ENCODE results near the gene SNED1. TPM values are rescaled to one million over a fixed set of nuclear protein-coding genes. Genes with fewer than 3 reads are reported as not detected.

SNED1 gene
- total RNA-seq, 1 donor from 2014 or later = 0.11 TPM

DNA sequence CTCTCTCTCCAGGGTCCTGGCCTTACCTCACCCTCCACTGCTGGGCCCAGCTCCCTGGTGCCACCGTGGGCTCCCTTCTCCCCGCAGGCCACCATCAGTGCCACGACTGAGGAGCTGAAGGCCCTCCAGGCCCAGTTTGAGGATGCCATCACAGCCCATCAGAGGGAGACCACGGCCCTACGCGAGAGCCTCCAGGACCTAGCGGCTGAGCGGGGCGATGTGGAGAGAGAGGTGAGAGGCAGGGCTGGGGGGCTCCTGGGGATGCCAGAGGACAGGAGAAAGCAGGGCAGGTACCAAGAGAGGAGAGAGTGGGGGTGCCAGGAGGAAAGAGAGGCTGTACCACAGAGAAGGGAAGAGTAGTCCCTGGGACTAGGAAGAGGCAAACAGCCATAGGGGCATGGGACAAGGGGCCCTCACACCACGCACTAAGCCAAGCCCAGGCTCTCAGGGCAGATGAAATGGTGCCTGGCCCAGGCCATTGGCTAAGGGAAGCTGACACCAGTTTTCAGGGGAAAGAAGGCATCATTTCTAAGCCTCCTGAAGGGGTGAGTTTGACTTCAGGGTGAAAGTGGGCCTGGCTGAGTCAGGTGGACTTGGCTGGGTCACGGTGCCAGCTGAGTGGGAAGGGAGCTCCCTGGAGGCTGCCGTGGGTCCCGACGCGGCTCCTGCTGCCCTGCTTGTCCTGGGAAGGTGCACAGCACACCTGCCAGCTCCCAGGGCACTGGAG, 39.0 kb upstream of the SNED1 start:
- DNase-seq (ENCODE audit: low spot score) = no peak
- peaks cover 27% of the 10 kb centered on the region for H3K4me1 Mint-ChIP-seq
- H3K36me3 Mint-ChIP-seq = no peaks in the 10 kb centered on the region
- H3K4me3 Mint-ChIP-seq = peak overlapping the region; percentile 75
- Histone ChIP-seq H2AFZ (replicated peaks) (no peak overlapping the region), H3K4me3 (no peak overlapping the region), H3F3A (ENCODE audit: low read depth) (peaks cover 5% of the 10 kb centered on the region), H3K9me3 (ENCODE audit: low read depth) (no peaks in the 10 kb centered on the region), H3K4me1 (peaks cover 15% of the 10 kb centered on the region), H3K4me2 (no peak overlapping the region), H3K79me2 (ENCODE audit: low read depth) (no peaks in the 10 kb centered on the region), H3K27me3 (no peaks in the 10 kb centered on the region), H3K9ac (no peak overlapping the region), H3K36me3 (no peaks in the 10 kb centered on the region), H3K27ac (no peak overlapping the region), H4K20me1 (ENCODE audit: low read depth) (no peaks in the 10 kb centered on the region)
- H3K27ac Mint-ChIP-seq = peak overlapping the region; percentile 93
- TF ChIP-seq, protein P1, sequence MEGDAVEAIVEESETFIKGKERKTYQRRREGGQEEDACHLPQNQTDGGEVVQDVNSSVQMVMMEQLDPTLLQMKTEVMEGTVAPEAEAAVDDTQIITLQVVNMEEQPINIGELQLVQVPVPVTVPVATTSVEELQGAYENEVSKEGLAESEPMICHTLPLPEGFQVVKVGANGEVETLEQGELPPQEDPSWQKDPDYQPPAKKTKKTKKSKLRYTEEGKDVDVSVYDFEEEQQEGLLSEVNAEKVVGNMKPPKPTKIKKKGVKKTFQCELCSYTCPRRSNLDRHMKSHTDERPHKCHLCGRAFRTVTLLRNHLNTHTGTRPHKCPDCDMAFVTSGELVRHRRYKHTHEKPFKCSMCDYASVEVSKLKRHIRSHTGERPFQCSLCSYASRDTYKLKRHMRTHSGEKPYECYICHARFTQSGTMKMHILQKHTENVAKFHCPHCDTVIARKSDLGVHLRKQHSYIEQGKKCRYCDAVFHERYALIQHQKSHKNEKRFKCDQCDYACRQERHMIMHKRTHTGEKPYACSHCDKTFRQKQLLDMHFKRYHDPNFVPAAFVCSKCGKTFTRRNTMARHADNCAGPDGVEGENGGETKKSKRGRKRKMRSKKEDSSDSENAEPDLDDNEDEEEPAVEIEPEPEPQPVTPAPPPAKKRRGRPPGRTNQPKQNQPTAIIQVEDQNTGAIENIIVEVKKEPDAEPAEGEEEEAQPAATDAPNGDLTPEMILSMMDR (IDR thresholded peaks at IDR 0.05) = no peak
- no peak for TF ChIP-seq EZH2phosphoT487 (IDR thresholded peaks at IDR 0.05)
- H3K27me3 Mint-ChIP-seq (ENCODE audit: insufficient read depth, low read depth) = peaks cover 5% of the 10 kb centered on the region
- no peaks in the 10 kb centered on the region for H3K9me3 Mint-ChIP-seq

DNA sequence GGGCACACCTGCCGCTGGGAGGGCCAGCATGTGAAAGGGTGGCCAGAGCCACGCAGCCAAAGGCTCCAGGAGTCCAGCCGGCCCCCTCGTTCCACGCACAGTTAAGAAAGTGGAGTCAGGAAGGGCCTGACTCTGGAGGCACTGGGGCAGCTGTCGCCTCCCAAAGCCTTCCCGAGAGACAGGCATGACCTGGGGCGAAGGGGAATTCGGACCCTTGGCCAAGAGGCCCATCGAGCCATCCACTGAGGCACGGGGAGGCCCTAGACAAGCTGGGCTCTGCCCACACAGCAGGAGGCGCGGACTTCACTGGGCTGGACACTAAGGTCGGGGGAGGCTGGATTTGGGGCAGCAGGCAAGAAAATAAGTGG, 38.5 kb upstream of the SNED1 start:
- peaks cover 11% of the 10 kb centered on the region for H3K4me1 ChIP-seq
- H3K9ac ChIP-seq = no peak overlapping the region
- H4K20me1 ChIP-seq (ENCODE audit: low read depth) = no peaks in the 10 kb centered on the region
- H2AFZ ChIP-seq (replicated peaks) = no peak overlapping the region
- H3F3A ChIP-seq (ENCODE audit: low read depth) = peaks cover 5% of the 10 kb centered on the region
- DNase-seq (ENCODE audit: low spot score) = no peak
- no peak overlapping the region for H3K4me2 ChIP-seq
- H3K4me3 ChIP-seq = no peak overlapping the region
- Mint-ChIP-seq H3K4me3 (no peak overlapping the region), H3K27ac (peak overlapping the region; percentile 90), H3K27me3 (ENCODE audit: insufficient read depth, low read depth) (peaks cover 4% of the 10 kb centered on the region), H3K9me3 (no peaks in the 10 kb centered on the region), H3K4me1 (peaks cover 21% of the 10 kb centered on the region), H3K36me3 (no peaks in the 10 kb centered on the region)
- H3K9me3 ChIP-seq (ENCODE audit: low read depth) = no peaks in the 10 kb centered on the region
- TF ChIP-seq EZH2 (IDR thresholded peaks at IDR 0.05) = no peak
- TF ChIP-seq, protein P1 (IDR thresholded peaks at IDR 0.05) = no peak
- no peak for TF ChIP-seq EZH2phosphoT487 (IDR thresholded peaks at IDR 0.05)
- H3K36me3 ChIP-seq = no peaks in the 10 kb centered on the region
- no peaks in the 10 kb centered on the region for H3K27me3 ChIP-seq
- no peak overlapping the region for H3K27ac ChIP-seq
- H3K79me2 ChIP-seq (ENCODE audit: low read depth) = no peaks in the 10 kb centered on the region

DNA sequence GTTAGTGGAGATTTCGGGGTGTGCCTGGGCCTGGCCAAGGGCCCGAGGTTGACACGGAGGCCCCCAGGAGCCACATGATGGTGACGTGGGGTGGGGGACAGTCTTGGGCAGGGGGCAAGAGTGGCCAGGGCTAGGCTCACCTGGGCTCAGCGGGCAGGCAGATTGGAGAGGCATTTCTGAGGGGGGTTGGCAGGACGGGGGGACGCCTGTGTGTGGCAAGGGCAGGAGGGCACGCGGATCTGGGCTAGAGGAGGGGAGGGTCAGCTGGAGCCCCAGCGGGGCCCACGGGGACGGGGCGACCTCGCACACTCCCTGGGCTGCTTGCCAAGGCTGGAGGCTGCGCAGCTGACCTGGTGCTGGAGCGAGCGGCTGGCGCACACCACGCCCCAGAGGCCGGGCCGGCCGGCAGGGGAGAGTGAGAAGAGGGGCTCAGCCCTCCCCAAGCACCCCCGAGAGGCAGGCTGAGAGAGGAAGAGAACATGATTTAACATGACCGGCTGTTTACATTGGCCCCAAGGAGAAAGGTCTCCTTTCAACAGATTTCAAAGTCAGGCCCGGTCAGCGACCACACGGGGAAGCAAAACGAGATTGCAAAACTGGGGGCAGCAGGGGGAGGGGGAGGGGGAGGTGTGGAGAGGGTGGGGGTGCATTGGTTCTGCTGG, 38.0 kb upstream of the SNED1 start:
- H3F3A ChIP-seq (ENCODE audit: low read depth) = peaks cover 5% of the 10 kb centered on the region
- H3K27ac ChIP-seq = no peak overlapping the region
- peaks cover 16% of the 10 kb centered on the region for H3K4me1 Mint-ChIP-seq
- H4K20me1 ChIP-seq (ENCODE audit: low read depth) = no peaks in the 10 kb centered on the region
- H3K79me2 ChIP-seq (ENCODE audit: low read depth) = no peaks in the 10 kb centered on the region
- H3K27ac Mint-ChIP-seq = peak overlapping the region; percentile 90
- no peak overlapping the region for H3K4me3 ChIP-seq
- H2AFZ ChIP-seq (replicated peaks) = no peak overlapping the region
- peaks cover 11% of the 10 kb centered on the region for H3K4me1 ChIP-seq
- no peak for TF ChIP-seq EZH2 (IDR thresholded peaks at IDR 0.05)
- TF ChIP-seq, protein P1 (IDR thresholded peaks at IDR 0.05) = no peak
- no peak for TF ChIP-seq EZH2phosphoT487 (IDR thresholded peaks at IDR 0.05)
- H3K9me3 Mint-ChIP-seq = no peaks in the 10 kb centered on the region
- H3K4me2 ChIP-seq = no peak overlapping the region
- no peak overlapping the region for H3K4me3 Mint-ChIP-seq
- H3K27me3 Mint-ChIP-seq (ENCODE audit: insufficient read depth, low read depth) = peaks cover 2% of the 10 kb centered on the region
- no peaks in the 10 kb centered on the region for H3K27me3 ChIP-seq
- H3K36me3 Mint-ChIP-seq = no peaks in the 10 kb centered on the region
- no peaks in the 10 kb centered on the region for H3K9me3 ChIP-seq (ENCODE audit: low read depth)
- DNase-seq (ENCODE audit: low spot score) = no peak
- no peak overlapping the region for H3K9ac ChIP-seq
- H3K36me3 ChIP-seq = no peaks in the 10 kb centered on the region
